IPS-20b (cell line): ENCODE data around the gene PAQR7.

Experiments used
- H3K27ac ChIP-seq: one replicate; pipeline ENCODE4 v1.5.1; 2013; ENCODE audit warnings: low read length
- H3K27me3 ChIP-seq: 2 replicates; pipeline ENCODE4 v1.6.1; 2013; ENCODE audit warnings: mild to moderate bottlenecking, low read length, inconsistent platforms; ENCODE audit not compliant: insufficient read depth
- H3K36me3 ChIP-seq: 2 replicates; pipeline ENCODE4 v1.6.1; 2013; ENCODE audit warnings: low read depth, mild to moderate bottlenecking, inconsistent platforms, low read length, moderate library complexity; ENCODE audit not compliant: insufficient read depth
- H3K4me1 ChIP-seq: 2 replicates; pipeline ENCODE4 v1.6.1; 2013; ENCODE audit warnings: mild to moderate bottlenecking, control low read depth, inconsistent platforms, low read length, moderate library complexity; ENCODE audit not compliant: insufficient read depth
- H3K4me3 ChIP-seq: 2 replicates; pipeline ENCODE4 v1.5.1; 2013; ENCODE audit warnings: mild to moderate bottlenecking, low read length, inconsistent platforms
- H3K9ac ChIP-seq: 2 replicates; pipeline ENCODE4 v1.6.1; 2013; ENCODE audit warnings: low read depth, mild to moderate bottlenecking, inconsistent platforms, low read length, moderate library complexity
- H3K9me3 ChIP-seq: 2 replicates; pipeline ENCODE4 v1.6.1; 2013; ENCODE audit warnings: mild to moderate bottlenecking, low read depth, low read length, inconsistent platforms; ENCODE audit not compliant: insufficient read depth

Gene PAQR7

GRCh38 chr1:25880518-25880917 lies 5.0 kb upstream of the PAQR7 start:
- H3K36me3 ChIP-seq, result no peaks in the 10 kb centered on the region
- peaks cover 21% of the 10 kb centered on the region for H3K27me3 ChIP-seq
- no peak overlapping the region for H3K4me3 ChIP-seq
- H3K9ac ChIP-seq, result no peak overlapping the region
- H3K9me3 ChIP-seq, result no peaks in the 10 kb centered on the region
- peaks cover 6% of the 10 kb centered on the region; the same call in 1 of the 2 replicates for H3K4me1 ChIP-seq
- H3K27ac ChIP-seq, result no peak overlapping the region

GRCh38 chr1:25879675-25880074 lies 4.2 kb upstream of the PAQR7 start:
- no peak overlapping the region for H3K9ac ChIP-seq
- H3K9me3 ChIP-seq, result no peaks in the 10 kb centered on the region
- H3K4me1 ChIP-seq, result peaks cover 6% of the 10 kb centered on the region; the same call in 1 of the 2 replicates
- peaks cover 24% of the 10 kb centered on the region for H3K27me3 ChIP-seq
- H3K36me3 ChIP-seq, result no peaks in the 10 kb centered on the region
- no peak overlapping the region for H3K27ac ChIP-seq
- no peak overlapping the region for H3K4me3 ChIP-seq

- no peaks in the 10 kb centered on the region for H3K36me3 ChIP-seq
- peaks cover 30% of the 10 kb centered on the region for H3K27me3 ChIP-seq
- H3K27ac ChIP-seq, result no peak overlapping the region
- H3K4me1 ChIP-seq, result peaks cover 6% of the 10 kb centered on the region; the same call in 1 of the 2 replicates
- no peak overlapping the region for H3K9ac ChIP-seq
- H3K9me3 ChIP-seq, result no peaks in the 10 kb centered on the region
- H3K4me3 ChIP-seq, result no peak overlapping the region
Measured at GRCh38 chr1:25878690-25879089, 3.2 kb upstream of the PAQR7 start.

GRCh38 chr1:25877155-25877554 lies 1.6 kb upstream of the PAQR7 start:
- Histone ChIP-seq H3K9ac (no peak overlapping the region), H3K4me3 (no peak overlapping the region), H3K27me3 (peaks cover 30% of the 10 kb centered on the region), H3K27ac (no peak overlapping the region), H3K36me3 (no peaks in the 10 kb centered on the region), H3K4me1 (peaks cover 6% of the 10 kb centered on the region; the same call in 1 of the 2 replicates), H3K9me3 (no peaks in the 10 kb centered on the region)

GRCh38 chr1:25876693-25877077 lies 1.2 kb upstream of the PAQR7 start:
- Histone ChIP-seq H3K36me3 (no peaks in the 10 kb centered on the region), H3K27me3 (peaks cover 30% of the 10 kb centered on the region), H3K4me1 (peaks cover 6% of the 10 kb centered on the region; the same call in 1 of the 2 replicates), H3K4me3 (peak overlapping the region; percentile 44; the same call in 1 of the 2 replicates), H3K27ac (no peak overlapping the region), H3K9me3 (no peaks in the 10 kb centered on the region), H3K9ac (no peak overlapping the region)

- H3K4me3 ChIP-seq, result peak overlapping the region; percentile 44
- H3K9me3 ChIP-seq, result no peaks in the 10 kb centered on the region
- peaks cover 6% of the 10 kb centered on the region; the same call in 1 of the 2 replicates for H3K4me1 ChIP-seq
- peaks cover 30% of the 10 kb centered on the region for H3K27me3 ChIP-seq
- no peaks in the 10 kb centered on the region for H3K36me3 ChIP-seq
- H3K9ac ChIP-seq, result peak overlapping the region; percentile 45; the same call in 1 of the 2 replicates
- no peak overlapping the region for H3K27ac ChIP-seq
Measured at GRCh38 chr1:25875856-25876692, 566 bp upstream of the PAQR7 start.

GRCh38 chr1:25874635-25875153 lies 814 bp downstream of the PAQR7 start:
- Histone ChIP-seq H3K9ac (no peak overlapping the region; the same call in 1 of the 2 replicates), H3K36me3 (no peaks in the 10 kb centered on the region), H3K9me3 (no peaks in the 10 kb centered on the region), H3K27ac (no peak overlapping the region), H3K4me1 (peaks cover 6% of the 10 kb centered on the region; the same call in 1 of the 2 replicates), H3K4me3 (peak overlapping the region; percentile 44), H3K27me3 (peaks cover 25% of the 10 kb centered on the region)

GRCh38 chr1:25874209-25874608 lies 1.3 kb downstream of the PAQR7 start:
- Histone ChIP-seq H3K9me3 (no peaks in the 10 kb centered on the region), H3K4me3 (no peak overlapping the region), H3K27ac (no peak overlapping the region), H3K27me3 (peaks cover 25% of the 10 kb centered on the region), H3K4me1 (peaks cover 6% of the 10 kb centered on the region; the same call in 1 of the 2 replicates), H3K36me3 (no peaks in the 10 kb centered on the region), H3K9ac (no peak overlapping the region)

GRCh38 chr1:25873120-25873519 lies 2.4 kb downstream of the PAQR7 start:
- Histone ChIP-seq H3K27me3 (peaks cover 25% of the 10 kb centered on the region), H3K4me3 (no peak overlapping the region), H3K27ac (no peak overlapping the region)

GRCh38 chr1:25872713-25873112 lies 2.8 kb downstream of the PAQR7 start:
- Histone ChIP-seq H3K36me3 (no peaks in the 10 kb centered on the region), H3K27me3 (peaks cover 25% of the 10 kb centered on the region), H3K9me3 (no peaks in the 10 kb centered on the region), H3K9ac (no peak overlapping the region), H3K27ac (no peak overlapping the region), H3K4me3 (no peak overlapping the region), H3K4me1 (peaks cover 10% of the 10 kb centered on the region)

More at GRCh38 chr1:25873120-25873519, 2.4 kb downstream of the PAQR7 start:
- Histone ChIP-seq H3K4me1 (peaks cover 6% of the 10 kb centered on the region), H3K9ac (no peak overlapping the region), H3K9me3 (no peaks in the 10 kb centered on the region), H3K36me3 (no peaks in the 10 kb centered on the region)

- Histone ChIP-seq H3K36me3 (no peaks in the 10 kb centered on the region), H3K9me3 (no peaks in the 10 kb centered on the region), H3K4me3 (no peak overlapping the region), H3K27ac (no peak overlapping the region), H3K4me1 (peaks cover 16% of the 10 kb centered on the region), H3K9ac (no peak overlapping the region), H3K27me3 (peaks cover 18% of the 10 kb centered on the region)
Measured at GRCh38 chr1:25871704-25872494, 3.6 kb downstream of the PAQR7 start.
